Measurements from ENCODE around the gene SET. TPM values are rescaled to one million over a fixed set of nuclear protein-coding genes. Genes with fewer than 3 reads are reported as not detected.

The SET gene
- total and polyA plus RNA-seq, 2 of the 13 experiments (the other 11 are each of a cell fraction or from before 2014, with no cell fraction given), result 94.2 to 611 TPM

DNA sequence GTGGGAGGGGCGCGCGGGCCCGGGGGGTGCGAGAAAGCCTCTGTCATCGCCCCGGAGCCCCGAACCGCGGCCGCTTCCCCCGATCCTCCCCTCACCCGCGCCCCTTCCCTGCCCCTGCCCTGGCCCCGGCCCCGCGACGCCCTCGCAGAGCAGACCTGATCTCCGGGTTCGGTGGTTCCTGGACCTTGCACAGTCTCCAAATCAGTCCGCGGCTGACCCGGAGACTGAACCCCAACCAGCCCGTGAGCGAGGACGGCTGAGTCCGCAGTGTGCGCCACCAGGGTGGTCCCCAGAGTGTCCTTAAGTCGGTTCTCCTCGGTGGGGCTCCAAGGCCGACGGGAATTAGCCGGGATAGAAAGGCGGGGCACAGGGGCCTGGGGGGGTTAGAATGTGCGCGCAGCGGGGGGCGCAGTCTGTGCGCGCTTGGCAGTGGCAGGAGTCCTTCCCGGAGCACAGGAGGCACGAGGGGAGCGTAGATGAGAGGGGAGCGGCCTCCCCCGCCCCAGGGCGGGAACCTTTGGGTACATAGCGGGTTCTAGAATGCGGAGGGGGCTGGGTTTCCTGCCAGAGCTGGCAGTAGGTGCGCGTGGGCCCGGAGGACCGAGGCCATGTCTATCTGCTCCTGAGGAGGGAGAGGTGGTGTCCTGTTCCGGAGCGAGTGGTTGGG lies 14.1 kb downstream of the SET start (continued):
- TF ChIP-seq, protein P1, sequence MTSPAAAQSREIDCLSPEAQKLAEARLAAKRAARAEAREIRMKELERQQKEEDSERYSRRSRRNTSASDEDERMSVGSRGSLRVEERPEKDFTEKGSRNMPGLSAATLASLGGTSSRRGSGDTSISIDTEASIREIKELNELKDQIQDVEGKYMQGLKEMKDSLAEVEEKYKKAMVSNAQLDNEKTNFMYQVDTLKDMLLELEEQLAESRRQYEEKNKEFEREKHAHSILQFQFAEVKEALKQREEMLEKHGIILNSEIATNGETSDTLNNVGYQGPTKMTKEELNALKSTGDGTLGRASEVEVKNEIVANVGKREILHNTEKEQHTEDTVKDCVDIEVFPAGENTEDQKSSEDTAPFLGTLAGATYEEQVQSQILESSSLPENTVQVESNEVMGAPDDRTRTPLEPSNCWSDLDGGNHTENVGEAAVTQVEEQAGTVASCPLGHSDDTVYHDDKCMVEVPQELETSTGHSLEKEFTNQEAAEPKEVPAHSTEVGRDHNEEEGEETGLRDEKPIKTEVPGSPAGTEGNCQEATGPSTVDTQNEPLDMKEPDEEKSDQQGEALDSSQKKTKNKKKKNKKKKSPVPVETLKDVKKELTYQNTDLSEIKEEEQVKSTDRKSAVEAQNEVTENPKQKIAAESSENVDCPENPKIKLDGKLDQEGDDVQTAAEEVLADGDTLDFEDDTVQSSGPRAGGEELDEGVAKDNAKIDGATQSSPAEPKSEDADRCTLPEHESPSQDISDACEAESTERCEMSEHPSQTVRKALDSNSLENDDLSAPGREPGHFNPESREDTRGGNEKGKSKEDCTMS (CRISPR knock-in tag; conservative IDR thresholded peaks at IDR 0.05), result no peak
- no peak for TF ChIP-seq SAFB2 (CRISPR knock-in tag; IDR thresholded peaks at IDR 0.05; ENCODE audit: borderline replicate concordance, low read depth)
- no peak for TF ChIP-seq ZSCAN21 (CRISPR knock-in tag; IDR thresholded peaks at IDR 0.05; ENCODE audit: borderline replicate concordance)
- TF ChIP-seq, protein P2, sequence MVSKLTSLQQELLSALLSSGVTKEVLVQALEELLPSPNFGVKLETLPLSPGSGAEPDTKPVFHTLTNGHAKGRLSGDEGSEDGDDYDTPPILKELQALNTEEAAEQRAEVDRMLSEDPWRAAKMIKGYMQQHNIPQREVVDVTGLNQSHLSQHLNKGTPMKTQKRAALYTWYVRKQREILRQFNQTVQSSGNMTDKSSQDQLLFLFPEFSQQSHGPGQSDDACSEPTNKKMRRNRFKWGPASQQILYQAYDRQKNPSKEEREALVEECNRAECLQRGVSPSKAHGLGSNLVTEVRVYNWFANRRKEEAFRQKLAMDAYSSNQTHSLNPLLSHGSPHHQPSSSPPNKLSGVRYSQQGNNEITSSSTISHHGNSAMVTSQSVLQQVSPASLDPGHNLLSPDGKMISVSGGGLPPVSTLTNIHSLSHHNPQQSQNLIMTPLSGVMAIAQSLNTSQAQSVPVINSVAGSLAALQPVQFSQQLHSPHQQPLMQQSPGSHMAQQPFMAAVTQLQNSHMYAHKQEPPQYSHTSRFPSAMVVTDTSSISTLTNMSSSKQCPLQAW (CRISPR knock-in tag; IDR thresholded peaks at IDR 0.05), result no peak
- no peak for TF ChIP-seq ZNF605 (CRISPR knock-in tag; IDR thresholded peaks at IDR 0.05)
- TF ChIP-seq, protein P3, sequence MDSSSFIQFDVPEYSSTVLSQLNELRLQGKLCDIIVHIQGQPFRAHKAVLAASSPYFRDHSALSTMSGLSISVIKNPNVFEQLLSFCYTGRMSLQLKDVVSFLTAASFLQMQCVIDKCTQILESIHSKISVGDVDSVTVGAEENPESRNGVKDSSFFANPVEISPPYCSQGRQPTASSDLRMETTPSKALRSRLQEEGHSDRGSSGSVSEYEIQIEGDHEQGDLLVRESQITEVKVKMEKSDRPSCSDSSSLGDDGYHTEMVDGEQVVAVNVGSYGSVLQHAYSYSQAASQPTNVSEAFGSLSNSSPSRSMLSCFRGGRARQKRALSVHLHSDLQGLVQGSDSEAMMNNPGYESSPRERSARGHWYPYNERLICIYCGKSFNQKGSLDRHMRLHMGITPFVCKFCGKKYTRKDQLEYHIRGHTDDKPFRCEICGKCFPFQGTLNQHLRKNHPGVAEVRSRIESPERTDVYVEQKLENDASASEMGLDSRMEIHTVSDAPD (CRISPR knock-in tag; IDR thresholded peaks at IDR 0.05), result no peak
- no peak for TF ChIP-seq HOXA3 (CRISPR knock-in tag; IDR thresholded peaks at IDR 0.05)
- TF ChIP-seq, protein P4, sequence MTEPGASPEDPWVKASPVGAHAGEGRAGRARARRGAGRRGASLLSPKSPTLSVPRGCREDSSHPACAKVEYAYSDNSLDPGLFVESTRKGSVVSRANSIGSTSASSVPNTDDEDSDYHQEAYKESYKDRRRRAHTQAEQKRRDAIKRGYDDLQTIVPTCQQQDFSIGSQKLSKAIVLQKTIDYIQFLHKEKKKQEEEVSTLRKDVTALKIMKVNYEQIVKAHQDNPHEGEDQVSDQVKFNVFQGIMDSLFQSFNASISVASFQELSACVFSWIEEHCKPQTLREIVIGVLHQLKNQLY (CRISPR knock-in tag; IDR thresholded peaks at IDR 0.05), result no peak
- TF ChIP-seq ZNF367 (CRISPR knock-in tag; IDR thresholded peaks at IDR 0.05; ENCODE audit: borderline replicate concordance), result no peak
- TF ChIP-seq TMF1 (CRISPR knock-in tag; IDR thresholded peaks at IDR 0.05; ENCODE audit: low read depth), result no peak; the same call in 1 of the 2 replicates
- TF ChIP-seq DNMT3B (CRISPR knock-in tag; conservative IDR thresholded peaks at IDR 0.05), result no peak
- TF ChIP-seq MEIS2 (CRISPR knock-in tag; IDR thresholded peaks at IDR 0.05), result no peak
- no peak for TF ChIP-seq FOXJ3 (CRISPR knock-in tag; IDR thresholded peaks at IDR 0.05; ENCODE audit: borderline replicate concordance)
- no peak for TF ChIP-seq TARDBP (CRISPR knock-in tag; IDR thresholded peaks at IDR 0.05)
- no peak for TF ChIP-seq NFYC (CRISPR knock-in tag; IDR thresholded peaks at IDR 0.05)
- TF ChIP-seq ZNF383 (CRISPR knock-in tag; IDR thresholded peaks at IDR 0.05; ENCODE audit: borderline replicate concordance), result no peak
